ENCODE data around the gene DPP6.

Gene DPP6

DNA sequence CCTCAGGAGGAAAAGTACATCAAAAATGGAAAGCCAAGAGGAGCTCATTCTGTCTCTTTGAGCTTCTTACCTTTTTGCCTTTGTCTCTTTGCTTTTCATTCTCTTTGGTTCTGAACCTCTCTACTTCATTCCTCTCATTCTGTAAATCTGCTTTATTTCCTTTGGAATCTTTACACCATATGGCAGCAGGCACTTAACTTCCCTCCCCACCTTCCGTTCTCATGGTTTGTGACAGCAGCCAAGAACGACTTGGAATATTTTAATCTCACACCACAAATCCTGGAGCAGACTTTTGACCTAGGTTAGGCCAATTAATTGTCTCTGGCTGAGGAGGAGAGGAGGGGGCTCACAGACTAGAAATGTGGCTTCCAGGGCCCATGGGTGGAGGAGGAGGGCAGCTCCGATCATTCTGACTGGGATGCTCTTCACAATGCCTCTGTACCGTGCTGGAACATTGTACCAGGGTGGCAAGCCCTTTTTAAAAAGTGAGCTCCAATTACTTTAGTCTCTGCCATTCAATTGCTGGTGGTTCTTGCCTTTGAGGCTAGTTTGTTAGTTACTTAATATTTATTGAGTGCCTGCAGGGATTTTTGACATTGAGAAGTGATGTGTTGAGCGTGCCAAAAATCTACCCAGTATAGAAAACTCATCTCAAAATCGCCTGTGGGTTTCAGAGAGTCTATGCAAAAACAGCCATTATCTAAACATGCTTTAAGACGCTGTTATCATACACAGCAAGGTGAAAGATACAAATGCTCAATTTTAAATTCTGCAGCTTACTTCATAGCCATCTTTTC is 386.6 kb downstream of the DPP6 start:
- DNase-seq (ENCODE audit: extremely low spot score), result no peak
- CTCF ChIA-PET, result interaction anchor here (1.0 kb wide), 1 partner anchor 11 kb away, joined by 3 read pairs; no protein-coding TSS in a partner anchor
- TF ChIP-seq, protein P1, sequence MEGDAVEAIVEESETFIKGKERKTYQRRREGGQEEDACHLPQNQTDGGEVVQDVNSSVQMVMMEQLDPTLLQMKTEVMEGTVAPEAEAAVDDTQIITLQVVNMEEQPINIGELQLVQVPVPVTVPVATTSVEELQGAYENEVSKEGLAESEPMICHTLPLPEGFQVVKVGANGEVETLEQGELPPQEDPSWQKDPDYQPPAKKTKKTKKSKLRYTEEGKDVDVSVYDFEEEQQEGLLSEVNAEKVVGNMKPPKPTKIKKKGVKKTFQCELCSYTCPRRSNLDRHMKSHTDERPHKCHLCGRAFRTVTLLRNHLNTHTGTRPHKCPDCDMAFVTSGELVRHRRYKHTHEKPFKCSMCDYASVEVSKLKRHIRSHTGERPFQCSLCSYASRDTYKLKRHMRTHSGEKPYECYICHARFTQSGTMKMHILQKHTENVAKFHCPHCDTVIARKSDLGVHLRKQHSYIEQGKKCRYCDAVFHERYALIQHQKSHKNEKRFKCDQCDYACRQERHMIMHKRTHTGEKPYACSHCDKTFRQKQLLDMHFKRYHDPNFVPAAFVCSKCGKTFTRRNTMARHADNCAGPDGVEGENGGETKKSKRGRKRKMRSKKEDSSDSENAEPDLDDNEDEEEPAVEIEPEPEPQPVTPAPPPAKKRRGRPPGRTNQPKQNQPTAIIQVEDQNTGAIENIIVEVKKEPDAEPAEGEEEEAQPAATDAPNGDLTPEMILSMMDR (IDR thresholded peaks at IDR 0.05; ENCODE audit: control extremely low read depth, extremely low read depth, low read depth, missing control alignments), result no peak
- POLR2A ChIA-PET, result no interaction called here

DNA sequence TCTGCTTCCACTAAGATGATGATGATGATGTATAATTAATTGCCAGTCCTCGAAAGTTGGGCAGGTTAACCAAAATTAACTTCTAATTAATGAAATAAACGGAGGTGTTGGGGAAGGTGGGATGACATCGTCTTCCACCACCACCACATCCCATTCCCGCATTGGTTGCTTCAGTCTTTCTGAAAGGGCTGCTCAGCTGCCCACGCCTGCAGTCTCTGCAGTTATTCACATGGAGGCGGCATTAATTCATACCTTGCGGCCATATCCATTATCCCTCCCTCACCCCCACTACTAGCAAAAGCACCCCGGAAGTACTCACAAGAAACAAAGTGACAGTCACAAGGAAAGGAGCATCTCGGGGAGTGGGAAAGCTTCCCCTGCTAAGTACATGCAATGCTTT is 387.9 kb downstream of the DPP6 start:
- POLR2A ChIA-PET, result no interaction called here
- CTCF ChIA-PET, result no interaction called here
- DNase-seq (ENCODE audit: extremely low spot score), result no peak
- TF ChIP-seq, protein P1 (IDR thresholded peaks at IDR 0.05; ENCODE audit: control extremely low read depth, extremely low read depth, low read depth, missing control alignments), result no peak

DNA sequence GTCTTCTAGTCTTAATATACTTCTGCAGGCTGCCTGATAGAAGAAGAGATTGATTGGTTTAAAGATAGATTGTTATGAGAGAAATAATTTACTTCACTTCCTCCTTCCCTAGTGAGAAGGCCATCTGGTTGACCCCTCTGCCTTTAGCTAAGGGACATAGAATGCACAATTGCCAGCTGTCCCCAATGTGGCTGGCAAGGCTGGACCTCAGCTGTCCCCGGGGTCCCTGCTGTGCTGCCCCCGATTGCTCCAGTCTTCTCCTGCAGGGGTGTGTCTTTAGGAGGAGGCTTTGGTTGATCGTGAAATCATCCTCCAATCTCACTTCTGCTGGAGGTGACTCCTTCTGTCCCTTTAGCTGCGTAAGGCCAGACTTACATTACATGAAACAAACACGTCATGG is 388.5 kb downstream of the DPP6 start:
- CTCF ChIA-PET, result no interaction called here
- TF ChIP-seq, protein P1 (IDR thresholded peaks at IDR 0.05; ENCODE audit: control extremely low read depth, extremely low read depth, low read depth, missing control alignments), result no peak
- no peak for DNase-seq (ENCODE audit: extremely low spot score)
- POLR2A ChIA-PET, result no interaction called here

DNA sequence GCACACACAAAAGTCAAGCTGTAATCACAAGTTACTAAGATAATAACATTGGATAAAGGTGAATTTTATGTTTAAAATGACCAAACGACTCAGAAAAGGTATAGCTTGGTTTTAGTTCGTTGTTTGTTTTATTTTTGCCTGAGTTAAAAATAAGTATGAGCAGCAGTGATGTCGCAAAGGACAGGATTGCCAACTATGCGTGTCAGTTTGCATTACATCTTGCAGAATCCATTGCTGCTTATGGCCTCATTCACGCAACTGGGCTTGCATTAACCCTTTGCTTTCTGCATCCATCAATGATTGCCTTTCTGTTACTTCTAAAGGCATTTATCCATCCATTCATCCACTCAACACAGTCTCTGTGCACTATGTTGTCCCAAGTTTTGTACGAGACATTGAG is 389.6 kb downstream of the DPP6 start:
- DNase-seq (ENCODE audit: extremely low spot score), result no peak
- TF ChIP-seq, protein P1 (IDR thresholded peaks at IDR 0.05; ENCODE audit: control extremely low read depth, extremely low read depth, low read depth, missing control alignments), result no peak
- POLR2A ChIA-PET, result no interaction called here
- CTCF ChIA-PET, result no interaction called here

DNA sequence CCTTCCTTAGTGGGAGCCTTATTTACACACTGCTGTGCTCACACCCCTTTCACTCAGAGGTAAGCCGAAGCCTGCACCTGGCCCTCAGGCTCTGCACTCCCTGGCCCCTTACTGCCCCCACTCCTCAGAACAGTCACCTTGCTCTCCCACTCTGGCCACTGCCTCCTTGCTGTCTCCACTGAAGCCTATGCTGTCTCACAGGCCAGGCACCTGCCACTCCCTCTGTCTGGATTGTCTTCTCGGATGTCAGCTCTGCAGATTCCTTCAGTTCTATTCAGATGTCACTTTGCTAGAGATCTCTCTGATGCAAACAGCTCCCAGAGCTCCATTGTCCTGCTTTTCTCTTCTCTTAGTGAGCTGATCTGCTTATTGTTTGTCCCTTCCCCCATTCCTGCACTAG is 390.7 kb downstream of the DPP6 start:
- no peak for DNase-seq (ENCODE audit: extremely low spot score)
- POLR2A ChIA-PET, result no interaction called here
- CTCF ChIA-PET, result no interaction called here
- TF ChIP-seq, protein P1 (IDR thresholded peaks at IDR 0.05; ENCODE audit: control extremely low read depth, extremely low read depth, low read depth, missing control alignments), result no peak

DNA sequence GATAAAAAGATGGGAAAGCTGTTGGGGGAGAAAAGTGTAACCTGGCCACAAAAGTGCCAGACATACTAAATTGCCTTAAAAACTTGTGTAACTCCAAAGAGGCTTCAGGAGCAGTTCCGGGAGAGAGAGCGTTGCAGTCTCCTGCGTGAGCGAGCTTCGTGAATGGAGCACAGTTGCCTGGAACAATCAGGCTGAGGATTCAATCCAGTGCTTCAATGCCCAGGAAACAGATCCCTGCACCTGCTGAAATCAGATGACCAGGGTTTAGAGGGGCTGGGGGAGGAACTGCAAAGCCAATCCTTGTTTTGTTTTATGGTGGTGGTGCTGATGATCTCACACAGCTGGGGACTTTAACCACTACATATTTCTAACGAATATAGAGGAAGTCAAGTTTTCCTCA is 398.3 kb downstream of the DPP6 start:
- no peak for DNase-seq (ENCODE audit: extremely low spot score)
- CTCF ChIA-PET, result interaction anchor here (0.7 to 1.1 kb wide), 2 partner anchors 11 to 20 kb away, joined by 3 to 5 read pairs; no protein-coding TSS in a partner anchor
- POLR2A ChIA-PET, result no interaction called here
- TF ChIP-seq, protein P1 (IDR thresholded peaks at IDR 0.05; ENCODE audit: control extremely low read depth, extremely low read depth, low read depth, missing control alignments), result no peak

All from GM10248 (cell line).